ENCODE measurements around the gene VIL1. TPM values are rescaled to one million over a fixed set of nuclear protein-coding genes. Genes with fewer than 3 reads are reported as not detected.

Gene VIL1
- total and polyA plus RNA-seq, 2 of the 8 experiments (the other 6 are each of a cell fraction or from before 2014, with no cell fraction given): 6.2 to 7.0 TPM

DNA sequence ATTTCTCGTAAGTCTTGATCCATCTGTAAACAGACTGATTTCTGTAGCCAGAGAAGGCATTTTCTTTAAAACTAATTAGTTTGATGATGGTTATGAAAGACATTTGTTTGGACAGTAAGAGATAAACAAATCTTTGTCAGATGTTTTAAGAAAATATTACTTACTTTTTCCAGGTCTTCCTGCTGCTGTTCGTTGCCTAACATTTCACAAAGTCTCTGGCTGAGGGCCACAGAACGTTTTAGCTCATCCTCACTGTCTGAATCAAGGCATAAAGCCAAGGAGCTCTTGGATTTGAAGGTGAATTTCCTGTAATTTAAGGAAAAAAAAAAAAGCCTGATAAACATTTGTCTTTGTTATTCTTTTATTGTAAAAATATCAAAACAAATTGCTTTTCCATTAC is 57.8 kb downstream of the VIL1 start:
- H3K9ac ChIP-seq (replicated peaks in 1 of 4; ENCODE audit: extremely low read depth in 1 of 4, low read depth in 3 of 4, low read length in 3 of 4): no peak overlapping the region
- no peak overlapping the region for H2BK20ac ChIP-seq (ENCODE audit: low read length)
- no peak overlapping the region for H3K4me3 ChIP-seq (ENCODE audit: extremely low read depth in 1 of 4, insufficient read depth in 2 of 4, low read depth in 3 of 4, low read length in 4 of 4)
- H3K79me1 ChIP-seq (ENCODE audit: low read depth, low read length): no peaks in the 10 kb centered on the region
- no peak overlapping the region for H4K5ac ChIP-seq (ENCODE audit: insufficient read length, low read depth, low read length)
- H3K18ac ChIP-seq (ENCODE audit: extremely low read depth, low read length): no peak overlapping the region
- no peak overlapping the region for H4K8ac ChIP-seq (ENCODE audit: extremely low read depth, insufficient read depth, low read length)
- no peak overlapping the region for H3K27ac ChIP-seq (ENCODE audit: low read depth, low read length)
- H2AFZ ChIP-seq (ENCODE audit: low read length): no peak overlapping the region
- POLR2A ChIA-PET (ENCODE audit: partially characterized antibody): no interaction called here
- no peak for TF ChIP-seq FOSL1 (IDR thresholded peaks at IDR 0.05; ENCODE audit: insufficient read depth, low read depth, low read length)
- H2BK12ac ChIP-seq (ENCODE audit: low read depth, low read length): no peak overlapping the region
- no peak overlapping the region for H3K14ac ChIP-seq (ENCODE audit: insufficient read length)
- no peak overlapping the region for H2AK5ac ChIP-seq (ENCODE audit: low read depth, low read length)
- DNase-seq (ENCODE audit: low read depth in 1 of 2, low spot score in 2 of 2): no peak
- no peaks in the 10 kb centered on the region for H3K79me2 ChIP-seq (ENCODE audit: control insufficient read depth in 1 of 2, insufficient read depth in 2 of 2, low read length in 2 of 2)
- H3K4me1 ChIP-seq (replicated peaks in 1 of 4; ENCODE audit: control insufficient read depth in 3 of 4, insufficient read depth in 4 of 4, low read length in 3 of 4): no peaks in the 10 kb centered on the region
- no peak overlapping the region for H3K23ac ChIP-seq (ENCODE audit: insufficient read length)
- no peak overlapping the region for H2BK15ac ChIP-seq (ENCODE audit: low read length)
- H3K56ac ChIP-seq (replicated peaks; ENCODE audit: insufficient read length, low read depth, low read length): no peak overlapping the region
- no peak overlapping the region for H4K91ac ChIP-seq (replicated peaks; ENCODE audit: insufficient read length, low read length)
- H3K23me2 ChIP-seq (ENCODE audit: low read depth, low read length): no peaks in the 10 kb centered on the region
- no peaks in the 10 kb centered on the region for H3K27me3 ChIP-seq (replicated peaks in 1 of 4; ENCODE audit: control insufficient read depth in 3 of 4, extremely low read depth in 1 of 4, insufficient read depth in 3 of 4, low read length in 3 of 4)
- no peaks in the 10 kb centered on the region for H3K9me3 ChIP-seq (ENCODE audit: insufficient read depth in 2 of 2, low read depth in 1 of 2, low read length in 1 of 2)
- CTCF ChIA-PET (ENCODE audit: partially characterized antibody): interaction anchor here (0.5 to 1.3 kb wide), 4 partner anchors 10 to 71 kb away, joined by 3 to 6 read pairs (median 3); no protein-coding TSS in a partner anchor
- no peak for FAIRE-seq
- H3K4ac ChIP-seq (replicated peaks; ENCODE audit: insufficient read length, low read depth, low read length): no peak overlapping the region
- peaks cover 16 to 49% (median 30%) of the 10 kb centered on the region in 4 experiments for H3K36me3 ChIP-seq (ENCODE audit: control insufficient read depth in 2 of 4, insufficient read depth in 4 of 4, low read length in 3 of 4)
- 92% methylated on average over 3 of the region's 3 CpGs; no CpG with 5 or more reads in 1 of the 2 experiments for WGBS, 2 experiments (ENCODE audit: extremely low coverage in 1 of 2, insufficient coverage in 1 of 2, insufficient read length in 1 of 2, insufficient replicate concordance in 2 of 2, low coverage in 1 of 2, low lambda C conversion rate in 2 of 2, missing lambda C conversion rate in 1 of 2)
- no peak overlapping the region for H2BK5ac ChIP-seq (ENCODE audit: low read depth, low read length)
- H4K20me1 ChIP-seq (replicated peaks in 1 of 2; ENCODE audit: control insufficient read depth in 1 of 2, insufficient read depth in 2 of 2, low read length in 2 of 2): no peaks in the 10 kb centered on the region
- no peak overlapping the region for H2BK120ac ChIP-seq (replicated peaks; ENCODE audit: low read depth, low read length)
- H3K4me2 ChIP-seq (ENCODE audit: insufficient read depth in 1 of 2, low read depth in 2 of 2, low read length in 2 of 2): no peak overlapping the region
